ENCODE measurements around the gene CDK4. TPM values are rescaled to one million over a fixed set of nuclear protein-coding genes. Genes with fewer than 3 reads are reported as not detected.

CDK4 gene
- total and polyA plus RNA-seq, 2 of the 13 experiments (the other 11 are each of a cell fraction or from before 2014, with no cell fraction given), result 191 to 209 TPM

DNA sequence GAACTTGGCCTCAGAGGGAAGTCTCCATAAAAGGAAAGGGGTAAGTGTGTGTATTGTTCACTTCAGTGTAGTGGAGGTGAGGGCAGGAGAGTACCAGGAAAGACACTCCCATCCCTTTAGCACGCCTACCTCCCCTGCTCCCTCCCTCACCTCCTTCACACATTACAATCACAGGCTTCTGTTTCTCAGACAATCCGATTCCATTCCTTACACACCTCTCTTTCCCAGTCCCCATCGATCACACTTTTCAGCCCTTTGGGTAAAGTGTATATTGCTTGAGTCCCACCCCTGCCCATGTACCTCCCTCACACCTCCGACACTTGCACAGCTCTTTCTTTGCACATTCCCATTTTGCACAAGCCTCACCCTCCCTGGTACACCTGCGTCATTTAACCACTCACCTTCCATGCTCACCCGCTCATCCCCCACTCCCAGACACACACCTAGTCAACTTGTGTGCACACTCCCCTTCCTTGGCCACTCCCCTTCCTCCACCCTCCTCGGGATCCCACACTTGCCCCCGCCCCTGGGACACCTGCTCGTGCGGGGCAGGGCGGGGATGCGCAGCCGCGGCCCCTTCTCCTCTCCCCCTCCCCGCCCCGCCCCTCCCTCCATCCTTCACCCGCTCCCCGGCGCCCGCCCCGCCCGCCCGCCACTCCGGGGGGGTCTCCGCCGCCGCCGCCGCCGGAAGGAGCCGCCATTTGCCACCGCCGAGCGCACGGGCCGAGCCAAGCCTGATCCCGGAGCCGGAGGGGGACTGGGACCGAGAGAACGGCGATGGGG, 2.5 kb upstream of the CDK4 start, which contains the start of gene MARCHF9 (continued):
- TF ChIP-seq, protein P1, sequence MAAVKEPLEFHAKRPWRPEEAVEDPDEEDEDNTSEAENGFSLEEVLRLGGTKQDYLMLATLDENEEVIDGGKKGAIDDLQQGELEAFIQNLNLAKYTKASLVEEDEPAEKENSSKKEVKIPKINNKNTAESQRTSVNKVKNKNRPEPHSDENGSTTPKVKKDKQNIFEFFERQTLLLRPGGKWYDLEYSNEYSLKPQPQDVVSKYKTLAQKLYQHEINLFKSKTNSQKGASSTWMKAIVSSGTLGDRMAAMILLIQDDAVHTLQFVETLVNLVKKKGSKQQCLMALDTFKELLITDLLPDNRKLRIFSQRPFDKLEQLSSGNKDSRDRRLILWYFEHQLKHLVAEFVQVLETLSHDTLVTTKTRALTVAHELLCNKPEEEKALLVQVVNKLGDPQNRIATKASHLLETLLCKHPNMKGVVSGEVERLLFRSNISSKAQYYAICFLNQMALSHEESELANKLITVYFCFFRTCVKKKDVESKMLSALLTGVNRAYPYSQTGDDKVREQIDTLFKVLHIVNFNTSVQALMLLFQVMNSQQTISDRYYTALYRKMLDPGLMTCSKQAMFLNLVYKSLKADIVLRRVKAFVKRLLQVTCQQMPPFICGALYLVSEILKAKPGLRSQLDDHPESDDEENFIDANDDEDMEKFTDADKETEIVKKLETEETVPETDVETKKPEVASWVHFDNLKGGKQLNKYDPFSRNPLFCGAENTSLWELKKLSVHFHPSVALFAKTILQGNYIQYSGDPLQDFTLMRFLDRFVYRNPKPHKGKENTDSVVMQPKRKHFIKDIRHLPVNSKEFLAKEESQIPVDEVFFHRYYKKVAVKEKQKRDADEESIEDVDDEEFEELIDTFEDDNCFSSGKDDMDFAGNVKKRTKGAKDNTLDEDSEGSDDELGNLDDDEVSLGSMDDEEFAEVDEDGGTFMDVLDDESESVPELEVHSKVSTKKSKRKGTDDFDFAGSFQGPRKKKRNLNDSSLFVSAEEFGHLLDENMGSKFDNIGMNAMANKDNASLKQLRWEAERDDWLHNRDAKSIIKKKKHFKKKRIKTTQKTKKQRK (IDR thresholded peaks at IDR 0.05; ENCODE audit: low read length), result no peak
- no peak for TF ChIP-seq REL (CRISPR knock-in tag; conservative IDR thresholded peaks at IDR 0.05)
- TF ChIP-seq, protein P2, sequence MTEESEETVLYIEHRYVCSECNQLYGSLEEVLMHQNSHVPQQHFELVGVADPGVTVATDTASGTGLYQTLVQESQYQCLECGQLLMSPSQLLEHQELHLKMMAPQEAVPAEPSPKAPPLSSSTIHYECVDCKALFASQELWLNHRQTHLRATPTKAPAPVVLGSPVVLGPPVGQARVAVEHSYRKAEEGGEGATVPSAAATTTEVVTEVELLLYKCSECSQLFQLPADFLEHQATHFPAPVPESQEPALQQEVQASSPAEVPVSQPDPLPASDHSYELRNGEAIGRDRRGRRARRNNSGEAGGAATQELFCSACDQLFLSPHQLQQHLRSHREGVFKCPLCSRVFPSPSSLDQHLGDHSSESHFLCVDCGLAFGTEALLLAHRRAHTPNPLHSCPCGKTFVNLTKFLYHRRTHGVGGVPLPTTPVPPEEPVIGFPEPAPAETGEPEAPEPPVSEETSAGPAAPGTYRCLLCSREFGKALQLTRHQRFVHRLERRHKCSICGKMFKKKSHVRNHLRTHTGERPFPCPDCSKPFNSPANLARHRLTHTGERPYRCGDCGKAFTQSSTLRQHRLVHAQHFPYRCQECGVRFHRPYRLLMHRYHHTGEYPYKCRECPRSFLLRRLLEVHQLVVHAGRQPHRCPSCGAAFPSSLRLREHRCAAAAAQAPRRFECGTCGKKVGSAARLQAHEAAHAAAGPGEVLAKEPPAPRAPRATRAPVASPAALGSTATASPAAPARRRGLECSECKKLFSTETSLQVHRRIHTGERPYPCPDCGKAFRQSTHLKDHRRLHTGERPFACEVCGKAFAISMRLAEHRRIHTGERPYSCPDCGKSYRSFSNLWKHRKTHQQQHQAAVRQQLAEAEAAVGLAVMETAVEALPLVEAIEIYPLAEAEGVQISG (CRISPR knock-in tag; IDR thresholded peaks at IDR 0.05), result peak; percentile 64; the same call in 1 of the 2 replicates
- peak; percentile 14; the same call in 1 of the 2 replicates for TF ChIP-seq ZNF788 (CRISPR knock-in tag; IDR thresholded peaks at IDR 0.05; ENCODE audit: borderline replicate concordance)
- TF ChIP-seq, protein P3, sequence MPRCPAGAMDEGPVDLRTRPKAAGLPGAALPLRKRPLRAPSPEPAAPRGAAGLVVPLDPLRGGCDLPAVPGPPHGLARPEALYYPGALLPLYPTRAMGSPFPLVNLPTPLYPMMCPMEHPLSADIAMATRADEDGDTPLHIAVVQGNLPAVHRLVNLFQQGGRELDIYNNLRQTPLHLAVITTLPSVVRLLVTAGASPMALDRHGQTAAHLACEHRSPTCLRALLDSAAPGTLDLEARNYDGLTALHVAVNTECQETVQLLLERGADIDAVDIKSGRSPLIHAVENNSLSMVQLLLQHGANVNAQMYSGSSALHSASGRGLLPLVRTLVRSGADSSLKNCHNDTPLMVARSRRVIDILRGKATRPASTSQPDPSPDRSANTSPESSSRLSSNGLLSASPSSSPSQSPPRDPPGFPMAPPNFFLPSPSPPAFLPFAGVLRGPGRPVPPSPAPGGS (CRISPR knock-in tag; IDR thresholded peaks at IDR 0.05), result 0 out of 2 replicates have a peak, but pooled peaks have one; percentile 34
- TF ChIP-seq, protein P4, sequence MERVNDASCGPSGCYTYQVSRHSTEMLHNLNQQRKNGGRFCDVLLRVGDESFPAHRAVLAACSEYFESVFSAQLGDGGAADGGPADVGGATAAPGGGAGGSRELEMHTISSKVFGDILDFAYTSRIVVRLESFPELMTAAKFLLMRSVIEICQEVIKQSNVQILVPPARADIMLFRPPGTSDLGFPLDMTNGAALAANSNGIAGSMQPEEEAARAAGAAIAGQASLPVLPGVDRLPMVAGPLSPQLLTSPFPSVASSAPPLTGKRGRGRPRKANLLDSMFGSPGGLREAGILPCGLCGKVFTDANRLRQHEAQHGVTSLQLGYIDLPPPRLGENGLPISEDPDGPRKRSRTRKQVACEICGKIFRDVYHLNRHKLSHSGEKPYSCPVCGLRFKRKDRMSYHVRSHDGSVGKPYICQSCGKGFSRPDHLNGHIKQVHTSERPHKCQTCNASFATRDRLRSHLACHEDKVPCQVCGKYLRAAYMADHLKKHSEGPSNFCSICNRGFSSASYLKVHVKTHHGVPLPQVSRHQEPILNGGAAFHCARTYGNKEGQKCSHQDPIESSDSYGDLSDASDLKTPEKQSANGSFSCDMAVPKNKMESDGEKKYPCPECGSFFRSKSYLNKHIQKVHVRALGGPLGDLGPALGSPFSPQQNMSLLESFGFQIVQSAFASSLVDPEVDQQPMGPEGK (CRISPR knock-in tag; IDR thresholded peaks at IDR 0.05), result peak; percentile 91
- TF ChIP-seq, protein P5, sequence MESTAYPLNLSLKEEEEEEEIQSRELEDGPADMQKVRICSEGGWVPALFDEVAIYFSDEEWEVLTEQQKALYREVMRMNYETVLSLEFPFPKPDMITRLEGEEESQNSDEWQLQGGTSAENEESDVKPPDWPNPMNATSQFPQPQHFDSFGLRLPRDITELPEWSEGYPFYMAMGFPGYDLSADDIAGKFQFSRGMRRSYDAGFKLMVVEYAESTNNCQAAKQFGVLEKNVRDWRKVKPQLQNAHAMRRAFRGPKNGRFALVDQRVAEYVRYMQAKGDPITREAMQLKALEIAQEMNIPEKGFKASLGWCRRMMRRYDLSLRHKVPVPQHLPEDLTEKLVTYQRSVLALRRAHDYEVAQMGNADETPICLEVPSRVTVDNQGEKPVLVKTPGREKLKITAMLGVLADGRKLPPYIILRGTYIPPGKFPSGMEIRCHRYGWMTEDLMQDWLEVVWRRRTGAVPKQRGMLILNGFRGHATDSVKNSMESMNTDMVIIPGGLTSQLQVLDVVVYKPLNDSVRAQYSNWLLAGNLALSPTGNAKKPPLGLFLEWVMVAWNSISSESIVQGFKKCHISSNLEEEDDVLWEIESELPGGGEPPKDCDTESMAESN (CRISPR knock-in tag; conservative IDR thresholded peaks at IDR 0.05), result 0 out of 2 replicates have a peak, but pooled peaks have one; percentile 45
- TF ChIP-seq, protein P6, sequence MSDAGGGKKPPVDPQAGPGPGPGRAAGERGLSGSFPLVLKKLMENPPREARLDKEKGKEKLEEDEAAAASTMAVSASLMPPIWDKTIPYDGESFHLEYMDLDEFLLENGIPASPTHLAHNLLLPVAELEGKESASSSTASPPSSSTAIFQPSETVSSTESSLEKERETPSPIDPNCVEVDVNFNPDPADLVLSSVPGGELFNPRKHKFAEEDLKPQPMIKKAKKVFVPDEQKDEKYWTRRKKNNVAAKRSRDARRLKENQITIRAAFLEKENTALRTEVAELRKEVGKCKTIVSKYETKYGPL (CRISPR knock-in tag; IDR thresholded peaks at IDR 0.05), result no peak
- TF ChIP-seq, protein P7, sequence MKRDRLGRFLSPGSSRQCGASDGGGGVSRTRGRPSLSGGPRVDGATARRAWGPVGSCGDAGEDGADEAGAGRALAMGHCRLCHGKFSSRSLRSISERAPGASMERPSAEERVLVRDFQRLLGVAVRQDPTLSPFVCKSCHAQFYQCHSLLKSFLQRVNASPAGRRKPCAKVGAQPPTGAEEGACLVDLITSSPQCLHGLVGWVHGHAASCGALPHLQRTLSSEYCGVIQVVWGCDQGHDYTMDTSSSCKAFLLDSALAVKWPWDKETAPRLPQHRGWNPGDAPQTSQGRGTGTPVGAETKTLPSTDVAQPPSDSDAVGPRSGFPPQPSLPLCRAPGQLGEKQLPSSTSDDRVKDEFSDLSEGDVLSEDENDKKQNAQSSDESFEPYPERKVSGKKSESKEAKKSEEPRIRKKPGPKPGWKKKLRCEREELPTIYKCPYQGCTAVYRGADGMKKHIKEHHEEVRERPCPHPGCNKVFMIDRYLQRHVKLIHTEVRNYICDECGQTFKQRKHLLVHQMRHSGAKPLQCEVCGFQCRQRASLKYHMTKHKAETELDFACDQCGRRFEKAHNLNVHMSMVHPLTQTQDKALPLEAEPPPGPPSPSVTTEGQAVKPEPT (CRISPR knock-in tag; IDR thresholded peaks at IDR 0.05; ENCODE audit: low read depth), result peak; percentile 39; the same call in 1 of the 2 replicates
- TF ChIP-seq GABPB1 (CRISPR knock-in tag; IDR thresholded peaks at IDR 0.05), result peak; percentile 57
